Kidney epithelial cell (primary cell): ENCODE measurements around the gene BMP6. TPM values are rescaled to one million over a fixed set of nuclear protein-coding genes. Genes with fewer than 3 reads are reported as not detected.

Source experiments
- DNase-seq: peaks from one replicate; pipeline ENCODE4 v3.0.0-alpha.2; 2010; ENCODE audit warnings: low read depth
- H3K27me3 ChIP-seq: 2 replicates; pipeline ENCODE4 v1.6.0; 2011; ENCODE audit warnings: low read length; ENCODE audit not compliant: control insufficient read depth, insufficient read depth
- H3K36me3 ChIP-seq: 2 replicates; pipeline ENCODE4 v1.5.1; 2011; ENCODE audit warnings: low read length; ENCODE audit not compliant: control insufficient read depth, insufficient read depth
- H3K4me3 ChIP-seq: 2 replicates; pipeline ENCODE4 v1.5.1; 2011; ENCODE audit warnings: low read depth, mild to moderate bottlenecking, control low read depth, low read length
- total RNA-seq: library from RNA; depleted of rRNA; stranded (reverse); fragments of >200 nt; gene quantifications from 2 replicates; pipeline ENCODE4 v1.2.3, GENCODE V29; 2015
- TF ChIP-seq, protein P1 (sequence below): IDR thresholded peaks from 2 replicates; pipeline ENCODE4 v1.5.1; 2011; ENCODE audit warnings: mild to moderate bottlenecking, moderate library complexity, low read length, control low read depth, inconsistent platforms; ENCODE audit not compliant: insufficient read depth, poor library complexity, severe bottlenecking

Gene BMP6
- total RNA-seq, 1 donor from 2014 or later = 1.1 TPM

- TF ChIP-seq, protein P1, sequence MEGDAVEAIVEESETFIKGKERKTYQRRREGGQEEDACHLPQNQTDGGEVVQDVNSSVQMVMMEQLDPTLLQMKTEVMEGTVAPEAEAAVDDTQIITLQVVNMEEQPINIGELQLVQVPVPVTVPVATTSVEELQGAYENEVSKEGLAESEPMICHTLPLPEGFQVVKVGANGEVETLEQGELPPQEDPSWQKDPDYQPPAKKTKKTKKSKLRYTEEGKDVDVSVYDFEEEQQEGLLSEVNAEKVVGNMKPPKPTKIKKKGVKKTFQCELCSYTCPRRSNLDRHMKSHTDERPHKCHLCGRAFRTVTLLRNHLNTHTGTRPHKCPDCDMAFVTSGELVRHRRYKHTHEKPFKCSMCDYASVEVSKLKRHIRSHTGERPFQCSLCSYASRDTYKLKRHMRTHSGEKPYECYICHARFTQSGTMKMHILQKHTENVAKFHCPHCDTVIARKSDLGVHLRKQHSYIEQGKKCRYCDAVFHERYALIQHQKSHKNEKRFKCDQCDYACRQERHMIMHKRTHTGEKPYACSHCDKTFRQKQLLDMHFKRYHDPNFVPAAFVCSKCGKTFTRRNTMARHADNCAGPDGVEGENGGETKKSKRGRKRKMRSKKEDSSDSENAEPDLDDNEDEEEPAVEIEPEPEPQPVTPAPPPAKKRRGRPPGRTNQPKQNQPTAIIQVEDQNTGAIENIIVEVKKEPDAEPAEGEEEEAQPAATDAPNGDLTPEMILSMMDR = no peak
- DNase-seq = no peak
- no peaks in the 10 kb centered on the region for H3K27me3 ChIP-seq
- peaks cover 6% of the 10 kb centered on the region for H3K36me3 ChIP-seq
- H3K4me3 ChIP-seq = no peak overlapping the region
Measured at GRCh38 chr6:7901056-7901455, 175.2 kb downstream of the BMP6 start.

GRCh38 chr6:7901780-7902179 is 175.9 kb downstream of the BMP6 start:
- TF ChIP-seq, protein P1 = no peak
- no peak for DNase-seq
- H3K27me3 ChIP-seq = no peaks in the 10 kb centered on the region
- H3K4me3 ChIP-seq = no peak overlapping the region
- peaks cover 6% of the 10 kb centered on the region for H3K36me3 ChIP-seq

GRCh38 chr6:7902221-7902620 is 176.3 kb downstream of the BMP6 start:
- no peak overlapping the region for H3K4me3 ChIP-seq
- TF ChIP-seq, protein P1 = no peak
- peaks cover 6% of the 10 kb centered on the region for H3K36me3 ChIP-seq
- H3K27me3 ChIP-seq = no peaks in the 10 kb centered on the region
- no peak for DNase-seq

GRCh38 chr6:7902867-7903266 is 177.0 kb downstream of the BMP6 start:
- H3K36me3 ChIP-seq = peaks cover 5% of the 10 kb centered on the region

GRCh38 chr6:7903673-7904072 is 177.8 kb downstream of the BMP6 start:
- H3K36me3 ChIP-seq = peaks cover 5% of the 10 kb centered on the region

More at GRCh38 chr6:7902867-7903266, 177.0 kb downstream of the BMP6 start:
- no peak for DNase-seq
- Histone ChIP-seq H3K27me3 (no peaks in the 10 kb centered on the region), H3K4me3 (no peak overlapping the region)
- TF ChIP-seq, protein P1 = no peak

GRCh38 chr6:7904654-7905319 is 178.9 kb downstream of the BMP6 start:
- H3K36me3 ChIP-seq = peaks cover 5% of the 10 kb centered on the region
- TF ChIP-seq, protein P1 = no peak

More at GRCh38 chr6:7903673-7904072, 177.8 kb downstream of the BMP6 start:
- H3K4me3 ChIP-seq = no peak overlapping the region
- no peaks in the 10 kb centered on the region for H3K27me3 ChIP-seq
- no peak for DNase-seq
- TF ChIP-seq, protein P1 = no peak

More at GRCh38 chr6:7904654-7905319, 178.9 kb downstream of the BMP6 start:
- no peak overlapping the region for H3K4me3 ChIP-seq
- no peaks in the 10 kb centered on the region for H3K27me3 ChIP-seq
- DNase-seq = no peak
